Kidney glomerular epithelial cell (primary cell): Measurements from ENCODE around the gene MATN3.
A peak's percentile ranks its signal among the peaks of the same experiment; 100 is the strongest.

ENCODE experiments used
- DNase-seq: peaks from one replicate; lab custom pipeline; 2025; lab: John Stamatoyannopoulos, UW

The MATN3 gene

DNA sequence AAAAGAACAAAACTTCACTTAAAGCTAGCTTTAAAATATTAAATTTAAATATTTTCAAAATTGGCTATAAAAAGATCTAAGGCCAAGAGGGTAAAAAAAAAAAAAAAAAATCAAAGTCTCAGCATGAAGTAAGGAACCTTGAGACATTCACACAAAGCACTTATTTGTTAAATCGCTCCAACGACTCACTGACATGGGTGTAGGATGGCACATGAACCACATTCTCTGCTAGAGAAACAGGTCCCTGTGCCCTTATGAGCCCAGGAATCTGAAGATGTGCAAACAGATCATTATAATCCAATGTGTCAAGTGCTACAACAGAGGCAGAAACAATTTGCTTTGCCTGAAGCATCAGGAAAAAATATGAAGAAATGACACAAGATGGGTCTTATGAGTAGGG is 25.2 kb upstream of the MATN3 start:
- no peak for DNase-seq

GRCh38 chr2:20035955-20036666 is 23.6 kb upstream of the MATN3 start:
- DNase-seq: peak; percentile 87

- no peak for DNase-seq
Observed at GRCh38 chr2:20034821-20035220, 22.4 kb upstream of the MATN3 start.

DNA sequence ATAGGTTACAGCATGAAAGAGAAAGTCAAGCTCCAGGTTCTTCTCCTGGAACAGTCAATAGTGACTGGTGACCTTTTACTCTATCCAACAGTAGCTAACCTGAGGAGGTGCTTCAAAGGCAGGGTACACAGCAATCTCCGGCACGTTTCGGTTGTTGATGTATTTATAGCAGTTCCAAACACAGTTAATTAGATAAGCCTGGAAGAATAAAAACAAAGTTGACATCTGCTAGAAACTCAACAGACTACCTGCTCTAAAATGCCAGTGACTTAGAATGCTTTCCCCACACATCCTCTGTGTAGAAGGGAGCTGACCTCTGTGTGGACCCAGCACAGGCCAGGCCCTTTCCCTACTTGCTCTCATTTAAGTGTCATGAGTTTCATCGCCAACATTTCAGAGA is 21.8 kb upstream of the MATN3 start:
- no peak for DNase-seq

- no peak for DNase-seq
Observed at GRCh38 chr2:20033322-20033721, 20.9 kb upstream of the MATN3 start.

GRCh38 chr2:20030224-20030623 is 17.8 kb upstream of the MATN3 start:
- DNase-seq: no peak

GRCh38 chr2:20027705-20028434 is 15.4 kb upstream of the MATN3 start:
- no peak for DNase-seq

GRCh38 chr2:20027260-20027677 is 14.8 kb upstream of the MATN3 start:
- no peak for DNase-seq

GRCh38 chr2:20025065-20025786 is 12.8 kb upstream of the MATN3 start:
- DNase-seq: no peak

- no peak for DNase-seq
Observed at GRCh38 chr2:20023688-20024087, 11.2 kb upstream of the MATN3 start.

DNA sequence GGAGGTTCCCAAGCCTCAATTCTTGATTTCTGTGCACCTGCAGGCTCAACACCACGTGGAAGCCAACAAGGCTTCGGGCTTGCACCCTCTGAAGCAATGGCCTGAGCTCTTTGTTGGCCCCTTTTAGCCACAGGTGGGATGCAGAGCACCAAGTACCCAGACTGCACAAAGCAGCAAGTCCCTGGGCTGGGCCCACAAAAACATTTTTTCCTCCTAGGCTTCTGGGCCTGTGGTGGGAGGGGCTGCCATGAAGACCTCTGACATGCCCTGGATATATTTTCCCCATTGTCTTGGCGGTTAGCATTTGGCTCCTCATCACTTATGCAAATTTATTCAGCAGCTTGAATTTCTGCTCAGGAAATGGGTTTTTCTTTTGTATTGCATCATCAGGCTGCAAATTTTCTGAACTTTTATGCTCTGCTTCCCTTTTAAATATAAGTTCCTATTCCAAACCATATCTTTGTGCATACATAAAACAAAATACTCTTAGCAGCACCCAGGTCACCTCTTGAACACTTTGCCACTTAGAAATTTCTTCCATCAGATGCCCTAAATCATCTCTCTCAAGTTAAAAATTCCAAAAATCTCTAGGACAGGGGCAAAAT is 9.0 kb upstream of the MATN3 start:
- no peak for DNase-seq

DNA sequence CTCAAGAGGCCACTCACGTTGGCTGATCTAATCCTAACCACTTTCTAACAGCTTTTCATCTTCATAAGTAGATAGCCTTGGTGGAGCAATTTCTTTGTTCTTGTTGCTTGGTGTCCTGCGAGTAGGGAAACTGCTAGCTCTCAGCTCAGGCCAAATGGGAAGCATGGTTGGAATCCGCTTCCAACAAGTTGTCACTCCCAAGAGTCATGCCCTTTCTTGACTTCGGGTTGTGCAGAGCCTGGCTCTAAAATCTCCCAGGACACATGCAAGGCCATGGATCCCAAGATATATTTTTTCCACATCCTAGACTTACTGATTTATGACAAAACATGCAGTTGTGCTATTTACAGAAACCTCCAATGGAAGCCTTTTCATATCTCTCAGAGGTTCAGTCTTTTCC is 7.3 kb upstream of the MATN3 start:
- DNase-seq: no peak

- DNase-seq: no peak
Observed at GRCh38 chr2:20018601-20019152, 6.2 kb upstream of the MATN3 start.

GRCh38 chr2:20016346-20016745 is 3.9 kb upstream of the MATN3 start:
- no peak for DNase-seq

GRCh38 chr2:20015482-20016083 is 3.1 kb upstream of the MATN3 start:
- peak; percentile 35 for DNase-seq

GRCh38 chr2:20013126-20013849 is 820 bp upstream of the MATN3 start:
- DNase-seq: no peak

DNA sequence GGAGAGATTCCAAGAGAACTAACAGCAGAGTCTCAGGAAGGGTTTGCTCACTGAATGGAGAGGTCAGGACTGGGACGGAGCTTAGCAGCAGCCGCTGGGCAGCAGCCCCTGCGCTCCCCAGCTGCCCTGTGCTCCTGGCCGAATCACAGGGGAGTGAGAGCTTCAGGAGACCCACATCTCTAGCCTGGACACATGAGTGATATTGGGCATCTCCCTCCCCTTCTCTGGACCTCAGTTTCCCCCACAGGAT is 511 bp downstream of the MATN3 start:
- DNase-seq: no peak

GRCh38 chr2:20011276-20012031 is 1.0 kb downstream of the MATN3 start:
- DNase-seq: no peak

DNA sequence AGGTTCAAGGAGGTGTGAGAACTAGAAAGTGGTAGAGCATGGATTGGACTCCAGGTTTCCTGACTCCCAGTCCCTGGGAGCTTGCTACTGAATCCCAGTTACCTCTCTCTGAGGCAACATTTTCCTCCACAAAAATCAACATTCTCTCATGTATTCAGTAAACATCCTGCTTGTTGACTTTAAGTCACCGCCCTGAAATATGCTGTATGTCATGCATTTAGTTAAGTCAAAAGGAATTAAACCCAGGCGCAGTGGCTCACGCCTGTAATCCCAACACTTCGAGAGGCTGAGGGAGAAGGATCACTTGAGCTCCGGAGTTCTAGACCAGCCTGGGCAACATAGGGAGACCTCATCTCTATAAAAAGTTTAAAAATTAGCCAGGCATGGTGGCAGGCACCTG is 3.8 kb downstream of the MATN3 start:
- no peak for DNase-seq

- no peak for DNase-seq
Observed at GRCh38 chr2:20005891-20006470, 6.5 kb downstream of the MATN3 start.
